HG03108 (cell line): ENCODE results near the gene MAP4K4.

ENCODE experiments used
- ATAC-seq: cut with Tn5 transposase; IDR thresholded peaks from one replicate; pipeline ENCODE4 v1.9.1; 2021; ENCODE audit warnings: moderate library complexity; ENCODE audit not compliant: unreplicated experiment

MAP4K4 gene

DNA sequence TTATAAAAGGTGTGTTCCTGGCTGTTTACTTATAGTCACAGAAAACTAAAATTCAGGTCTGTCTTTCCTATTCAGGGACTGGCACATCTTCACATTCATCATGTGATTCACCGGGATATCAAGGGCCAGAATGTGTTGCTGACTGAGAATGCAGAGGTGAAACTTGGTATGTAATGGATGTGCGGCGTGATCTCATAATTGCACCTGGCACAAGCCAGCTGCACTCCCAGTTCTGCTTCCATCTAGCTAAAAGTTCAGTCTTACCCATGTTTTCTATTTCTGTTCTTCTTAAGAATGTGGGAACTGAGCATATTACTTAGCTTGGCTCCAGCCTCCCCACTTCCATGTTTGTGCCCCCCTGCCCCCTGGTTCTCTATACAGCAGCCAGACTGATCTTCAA, 131.9 kb downstream of the MAP4K4 start:
- no peak for ATAC-seq

DNA sequence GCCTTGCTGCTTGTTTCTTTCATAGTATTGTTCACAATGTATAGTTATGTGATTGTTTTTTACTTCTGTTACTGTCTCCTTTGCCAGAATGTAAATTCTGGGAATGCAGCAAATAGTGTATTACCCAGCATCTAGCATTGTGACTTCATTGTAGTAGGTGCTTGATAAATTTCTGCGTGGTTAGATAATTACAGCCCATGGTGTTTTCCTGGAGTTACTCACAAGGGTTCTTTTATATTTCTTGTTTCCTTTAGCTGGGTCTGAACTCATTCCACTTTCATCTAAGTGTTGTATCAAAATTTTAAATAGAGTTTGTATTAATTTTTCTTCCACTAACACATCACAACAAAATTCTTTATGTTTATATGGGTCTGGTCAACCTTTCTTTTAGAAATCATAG, 132.6 kb downstream of the MAP4K4 start:
- ATAC-seq: no peak

DNA sequence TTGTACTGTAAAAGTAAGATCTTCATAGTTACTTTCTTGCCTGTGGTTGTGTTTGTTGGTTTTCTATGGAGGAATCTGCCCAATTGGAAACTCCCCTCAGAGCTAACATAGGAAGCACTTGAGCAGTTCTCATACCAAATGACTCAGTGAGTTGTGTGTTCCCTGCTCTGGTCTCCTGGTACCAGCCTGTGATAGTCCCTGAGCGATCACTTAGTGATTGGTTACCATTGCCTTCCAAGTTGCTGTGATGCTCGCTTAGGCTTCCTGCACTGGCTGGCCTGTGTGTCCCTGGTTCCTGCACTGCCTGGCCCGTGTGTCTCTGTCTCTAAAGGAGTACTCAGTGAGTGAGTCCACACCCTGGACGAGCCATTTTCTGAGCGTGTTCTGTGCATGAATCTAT, 133.0 kb downstream of the MAP4K4 start:
- ATAC-seq: no peak

DNA sequence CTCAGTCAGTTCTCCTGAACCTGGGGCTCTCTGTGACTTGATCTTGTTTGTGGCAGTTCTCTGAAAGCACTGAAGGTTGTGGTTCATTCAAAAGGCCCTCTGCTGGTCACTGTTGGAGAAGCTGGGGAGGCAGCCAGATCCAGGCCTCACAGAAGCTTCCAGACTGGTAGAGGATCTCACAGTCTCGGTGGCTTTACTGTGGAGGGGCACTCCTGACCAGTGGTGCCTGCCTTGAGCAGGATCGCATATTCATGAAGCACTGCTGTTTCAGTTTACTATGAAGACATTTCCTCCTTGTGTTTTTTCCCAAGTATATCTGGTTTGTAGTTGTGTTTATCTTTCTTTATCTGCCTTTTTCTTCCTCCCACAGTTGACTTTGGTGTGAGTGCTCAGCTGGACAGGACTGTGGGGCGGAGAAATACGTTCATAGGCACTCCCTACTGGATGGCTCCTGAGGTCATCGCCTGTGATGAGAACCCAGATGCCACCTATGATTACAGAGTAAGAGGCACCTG, 133.9 kb downstream of the MAP4K4 start:
- ATAC-seq: peak; percentile 71

DNA sequence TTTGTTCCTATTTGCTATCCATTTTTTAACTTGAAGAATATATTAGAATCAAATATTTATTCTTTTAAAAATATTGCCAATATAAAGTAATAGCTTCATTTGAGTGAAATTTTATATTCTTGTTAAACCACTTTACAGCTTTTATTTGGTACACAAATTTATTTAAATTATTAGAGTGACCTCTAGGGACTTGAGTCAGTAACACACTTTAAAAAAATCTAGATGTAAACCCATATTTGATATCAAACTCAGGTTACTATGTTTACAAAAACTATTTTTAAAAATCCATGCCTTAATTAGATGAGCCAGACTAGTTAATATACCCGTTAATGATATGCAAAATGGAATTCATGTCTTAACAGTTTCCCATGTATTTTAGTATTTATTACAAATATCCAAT, 134.6 kb downstream of the MAP4K4 start:
- ATAC-seq: no peak

DNA sequence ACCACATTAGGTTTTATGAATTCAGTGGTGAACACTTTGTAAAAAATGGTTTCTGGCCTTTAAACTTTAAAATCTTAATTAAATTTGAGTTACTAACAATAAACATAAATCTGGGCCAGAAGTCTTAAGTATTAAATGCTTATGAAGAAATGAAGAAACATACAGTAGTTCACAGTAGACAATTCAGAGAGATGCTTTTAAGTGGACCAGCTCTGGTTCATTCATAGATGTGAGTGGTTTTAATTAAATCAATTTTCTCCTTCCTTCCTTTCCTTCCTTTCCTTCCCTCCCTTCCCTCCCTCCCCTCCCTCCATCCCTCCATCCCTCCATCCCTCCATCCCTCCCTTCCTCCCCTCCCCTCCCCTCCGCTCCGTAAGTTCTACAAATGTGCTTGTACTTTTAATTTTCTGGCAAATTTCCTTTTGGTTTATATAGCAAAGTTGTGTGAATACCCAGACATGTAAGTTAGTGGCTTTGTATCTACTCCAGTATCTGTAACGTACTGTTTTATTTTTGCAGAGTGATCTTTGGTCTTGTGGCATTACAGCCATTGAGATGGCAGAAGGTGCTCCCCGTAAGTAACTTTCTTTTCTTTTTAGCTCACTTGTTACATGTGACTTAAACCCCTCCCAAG, 136.5 kb downstream of the MAP4K4 start:
- ATAC-seq: no peak

DNA sequence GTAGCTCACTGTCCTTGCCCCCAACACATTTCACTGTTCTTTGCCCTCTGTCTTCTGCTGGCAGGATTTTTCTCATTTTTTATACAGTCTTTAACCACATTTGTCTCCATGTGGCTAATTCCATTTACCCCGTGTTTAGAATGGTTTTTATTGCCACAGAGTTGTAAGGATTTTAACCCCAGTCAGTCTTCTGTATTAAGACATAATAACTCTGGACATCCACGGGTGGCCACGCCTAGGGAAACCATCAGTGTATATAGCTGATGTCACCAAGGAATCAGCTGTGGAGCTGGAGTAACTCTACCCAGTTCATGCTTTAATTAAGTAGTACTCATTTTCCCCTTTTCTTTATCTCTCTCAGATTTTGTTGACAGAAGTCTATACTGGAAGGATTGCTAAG, 139.8 kb downstream of the MAP4K4 start:
- no peak for ATAC-seq

DNA sequence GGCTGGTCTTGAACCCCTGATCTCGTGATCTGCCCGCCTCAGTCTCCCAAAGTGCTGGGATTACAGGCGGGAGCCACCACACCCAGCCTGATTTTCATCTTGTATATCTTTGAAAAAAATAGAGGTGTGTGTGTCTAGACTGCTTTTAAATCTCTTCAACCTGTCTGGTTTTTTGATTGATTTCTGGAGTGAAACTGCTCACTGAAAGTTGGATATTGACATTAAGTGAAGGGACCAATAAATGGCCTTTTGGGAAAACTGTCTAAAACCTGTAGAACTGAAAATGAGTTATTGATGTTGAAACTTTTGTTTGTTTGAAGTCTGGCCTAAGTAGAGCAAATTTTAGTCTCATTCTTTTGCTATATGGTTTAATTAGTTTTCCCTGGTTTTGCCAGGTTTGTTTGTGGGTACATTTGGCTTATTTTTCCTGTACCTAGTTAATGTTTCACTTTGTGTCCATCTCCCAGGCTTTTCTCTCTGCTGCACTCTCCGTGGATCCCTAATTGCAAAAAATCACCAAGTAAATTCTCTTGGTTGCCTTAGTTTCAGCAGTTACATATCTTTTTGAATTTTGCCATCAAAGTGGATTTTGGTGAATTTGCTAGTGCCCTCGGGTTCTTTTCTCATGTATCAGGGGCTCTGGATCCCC, 144.3 kb downstream of the MAP4K4 start:
- no peak for ATAC-seq

DNA sequence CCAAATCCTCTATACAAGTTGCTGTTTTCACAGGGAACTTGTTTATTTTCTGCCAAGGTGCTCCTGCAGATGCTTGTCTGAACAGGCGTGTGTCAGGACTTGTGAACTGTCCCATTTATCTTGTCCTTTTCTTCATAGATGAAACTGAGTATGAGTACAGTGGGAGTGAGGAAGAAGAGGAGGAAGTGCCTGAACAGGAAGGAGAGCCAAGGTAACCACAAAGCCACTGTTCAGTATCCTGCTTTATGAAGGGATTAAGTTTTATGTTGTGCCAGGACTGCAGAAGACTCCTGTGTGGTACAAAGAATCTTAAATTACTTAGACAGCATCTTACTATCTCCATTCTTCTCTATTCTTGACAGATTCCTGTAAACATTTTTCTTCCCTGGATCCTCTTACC, 145.0 kb downstream of the MAP4K4 start:
- ATAC-seq: no peak

DNA sequence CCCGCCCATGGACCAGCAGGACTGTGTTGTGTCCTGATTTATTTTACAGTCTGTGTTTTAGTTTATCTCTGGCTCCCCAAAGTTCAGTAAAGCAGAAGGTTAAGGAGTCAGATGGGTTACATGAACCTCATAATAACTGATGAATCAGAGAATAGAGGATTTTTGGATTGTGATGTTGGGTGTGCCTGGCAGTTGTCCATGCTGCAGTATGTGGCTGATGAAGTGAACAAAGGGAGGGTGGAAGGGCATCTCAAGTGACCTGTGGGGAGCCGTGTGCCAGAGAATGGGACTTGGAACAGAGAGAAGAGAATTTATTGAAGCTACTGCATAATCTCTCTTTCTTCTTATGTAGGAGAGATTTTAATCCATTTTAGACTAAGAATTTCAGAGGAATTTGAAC, 145.5 kb downstream of the MAP4K4 start:
- no peak for ATAC-seq

DNA sequence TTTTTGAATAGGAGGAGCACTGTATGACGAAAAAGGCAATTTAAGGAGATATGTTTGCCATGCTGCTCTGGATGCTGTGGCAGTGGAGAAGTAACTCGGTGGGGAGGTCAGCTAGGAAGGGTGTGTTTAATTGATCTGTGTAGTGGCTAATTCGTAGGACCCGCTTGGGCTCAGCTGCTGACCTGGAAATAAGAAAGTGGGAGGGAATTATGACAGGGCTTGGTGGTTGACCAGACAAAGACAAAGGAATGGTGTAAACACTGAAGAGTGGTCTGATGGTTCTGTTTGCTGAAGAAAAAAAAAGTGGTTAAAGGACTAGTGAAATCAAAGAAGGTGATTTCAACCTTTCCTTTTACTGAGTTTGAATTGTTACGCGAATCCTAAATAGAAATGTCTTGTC, 146.0 kb downstream of the MAP4K4 start:
- ATAC-seq: no peak

DNA sequence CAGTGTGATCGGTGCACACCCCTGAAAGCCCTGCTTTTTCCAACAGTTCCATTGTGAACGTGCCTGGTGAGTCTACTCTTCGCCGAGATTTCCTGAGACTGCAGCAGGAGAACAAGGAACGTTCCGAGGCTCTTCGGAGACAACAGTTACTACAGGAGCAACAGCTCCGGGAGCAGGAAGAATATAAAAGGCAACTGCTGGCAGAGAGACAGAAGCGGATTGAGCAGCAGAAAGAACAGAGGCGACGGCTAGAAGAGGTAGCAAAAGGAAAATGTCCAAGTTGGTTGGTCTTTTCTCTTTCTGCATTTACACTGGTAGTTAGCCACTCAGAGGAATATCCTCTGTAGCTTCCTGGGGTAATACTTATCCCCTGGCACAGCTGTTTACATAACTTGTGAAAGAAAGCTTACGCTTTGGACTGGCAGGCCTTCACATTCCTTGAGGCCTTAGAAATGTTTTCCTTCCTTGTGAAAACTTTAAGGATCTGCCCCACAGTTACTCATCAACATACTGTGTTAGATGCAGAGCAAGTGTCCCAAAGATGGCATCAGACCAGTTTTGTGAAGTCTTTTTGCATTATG, 146.6 kb downstream of the MAP4K4 start:
- no peak for ATAC-seq

DNA sequence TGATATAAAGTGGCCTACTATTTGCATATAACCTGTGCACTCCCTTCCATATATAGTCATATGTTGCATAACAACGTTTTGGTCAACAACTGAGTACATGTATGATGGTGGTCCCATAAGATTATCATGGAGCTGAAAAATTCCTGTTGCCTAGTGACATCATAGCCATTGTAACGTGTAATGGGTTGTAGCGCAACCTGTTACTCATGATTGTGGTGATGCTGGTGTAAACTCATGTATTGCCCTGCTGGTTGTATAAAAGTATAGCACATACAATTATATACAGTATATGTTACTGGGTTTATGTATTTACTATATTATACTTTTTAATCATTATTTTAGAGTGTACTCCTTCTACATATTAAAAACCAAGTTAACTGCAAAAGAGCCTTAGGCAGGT, 149.5 kb downstream of the MAP4K4 start:
- no peak for ATAC-seq

DNA sequence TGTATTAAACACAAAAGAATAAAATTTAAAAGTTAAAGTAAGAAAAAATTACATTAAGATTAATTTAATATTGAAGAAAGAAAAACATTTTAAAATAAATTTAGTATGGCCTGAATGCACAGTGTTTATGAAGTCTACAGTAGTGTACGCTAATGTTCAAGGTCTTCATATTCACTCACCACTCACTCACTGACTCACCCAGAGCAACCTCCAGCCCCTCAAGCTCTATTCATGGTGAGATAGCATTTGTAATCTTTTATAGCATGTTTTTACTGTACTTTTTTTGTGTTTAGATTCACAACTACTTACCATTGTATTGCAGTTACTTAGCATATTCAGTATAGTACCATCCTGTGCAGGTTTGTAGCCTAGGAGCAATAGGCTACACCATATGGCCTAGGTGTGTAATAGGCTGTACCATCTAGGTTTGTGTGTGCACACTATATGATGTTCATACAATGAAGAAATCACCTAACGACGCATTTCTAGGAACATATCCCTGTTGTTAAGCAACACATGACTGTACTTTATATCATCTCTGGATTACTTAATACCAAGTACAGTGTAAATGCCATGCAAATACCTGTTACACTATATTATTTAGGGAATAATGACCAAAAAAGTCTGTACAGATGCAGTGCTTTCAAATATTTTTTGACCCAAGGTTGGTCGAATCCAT, 150.3 kb downstream of the MAP4K4 start:
- no peak for ATAC-seq

DNA sequence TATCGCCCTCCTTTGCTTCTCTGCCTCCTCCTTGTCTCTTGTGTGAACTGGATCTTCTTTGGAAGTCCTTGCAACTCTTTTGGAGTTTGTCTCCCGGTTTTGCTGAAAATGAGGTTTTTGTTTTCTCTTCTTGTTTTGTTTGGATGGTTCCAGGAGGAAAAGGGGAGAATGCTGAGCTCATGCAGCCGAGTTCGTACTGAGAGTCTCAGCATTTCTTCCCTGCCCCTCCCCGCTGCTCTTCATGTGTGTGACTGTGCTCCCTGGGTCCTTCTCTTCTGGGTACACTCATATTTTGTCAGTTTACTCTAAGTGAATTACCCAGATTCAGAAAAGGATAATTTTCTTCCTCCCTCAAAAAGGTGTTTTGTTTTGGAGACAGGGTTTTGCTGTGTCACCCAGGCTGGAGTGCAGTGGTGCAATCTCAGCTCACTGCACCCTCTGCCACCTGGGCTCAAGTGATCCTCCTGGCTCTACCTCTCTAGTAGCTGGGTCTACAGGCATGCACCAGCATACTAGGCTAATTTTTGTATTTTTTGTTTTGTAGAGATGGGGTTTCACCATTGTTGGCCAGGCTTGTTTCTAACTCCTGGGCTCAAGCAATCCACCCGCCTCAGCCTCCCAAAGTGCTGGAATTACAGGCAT, 151.4 kb downstream of the MAP4K4 start:
- ATAC-seq: no peak

DNA sequence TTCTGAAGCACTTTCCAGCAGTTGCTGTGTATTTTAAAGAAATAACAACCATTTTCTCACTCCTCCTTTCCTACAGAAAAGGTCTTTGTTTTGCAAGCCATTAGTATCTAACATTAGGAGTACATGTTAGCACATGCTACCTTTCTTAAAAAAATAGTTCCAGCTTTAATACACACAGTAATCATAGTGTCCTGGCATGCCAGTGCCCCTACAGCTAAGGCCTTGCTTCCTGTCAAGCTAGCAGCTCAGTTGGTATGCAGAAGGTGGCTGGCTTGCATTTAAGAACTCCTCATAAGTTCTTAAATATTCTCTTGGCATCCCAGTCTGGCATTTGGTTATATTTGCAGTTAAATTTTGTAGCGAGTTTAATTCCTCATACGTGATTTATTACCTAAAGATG, 152.9 kb downstream of the MAP4K4 start:
- no peak for ATAC-seq

DNA sequence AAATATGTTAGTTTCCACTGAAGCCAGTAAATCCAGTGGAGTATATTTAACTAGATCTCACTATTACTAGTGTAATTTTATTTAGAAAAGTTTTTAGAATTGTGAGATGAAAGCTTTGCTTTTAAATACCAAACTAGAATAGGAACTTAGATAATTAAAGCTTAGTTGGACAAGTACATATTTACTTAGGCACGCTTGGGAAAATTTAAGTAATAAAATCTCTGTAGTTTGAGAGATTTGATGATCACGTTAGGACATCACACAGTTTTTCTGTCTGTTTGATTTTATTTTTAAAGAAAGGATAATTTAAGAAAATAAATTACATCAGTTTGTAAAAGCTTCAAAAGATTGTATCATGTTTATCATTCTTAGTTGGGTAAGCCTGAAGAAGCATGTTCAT, 153.5 kb downstream of the MAP4K4 start:
- ATAC-seq: no peak

DNA sequence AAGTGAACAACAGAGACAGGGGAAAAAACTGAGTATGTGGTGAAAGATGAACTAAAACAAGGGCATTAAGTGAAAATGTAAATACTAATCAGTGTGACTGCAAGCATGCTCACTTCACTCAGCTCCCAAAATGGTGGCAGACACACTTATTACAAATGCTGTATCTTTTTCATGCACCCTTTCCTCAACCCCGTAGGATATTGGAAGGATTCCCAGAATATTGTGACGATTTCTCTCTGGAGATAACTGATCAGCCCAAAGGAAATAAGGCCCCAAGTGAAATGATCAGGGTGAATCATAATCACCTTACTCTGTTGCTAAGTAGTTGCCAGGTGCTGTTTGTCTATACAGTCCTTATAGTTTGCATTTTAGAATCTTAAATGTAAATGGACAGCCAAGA, 155.3 kb downstream of the MAP4K4 start:
- ATAC-seq: no peak

DNA sequence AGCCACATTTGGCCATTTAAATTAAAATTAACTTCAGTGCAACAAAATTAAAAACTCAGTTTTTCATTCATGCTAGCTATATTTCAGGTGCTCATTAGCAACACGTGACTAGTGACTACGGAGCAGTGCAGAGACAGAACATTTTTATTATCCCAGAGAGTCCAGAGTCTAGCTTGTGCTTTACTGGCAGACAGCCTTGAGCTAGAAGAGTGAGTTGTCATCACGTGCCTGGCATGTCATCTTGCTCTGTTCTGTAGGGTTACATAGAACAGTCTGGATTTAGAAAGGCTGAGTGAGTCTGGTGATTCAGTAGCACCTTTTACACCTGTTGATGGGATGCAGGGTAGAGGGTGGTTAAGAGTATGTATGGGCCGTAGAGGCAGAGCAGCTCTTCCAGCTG, 157.4 kb downstream of the MAP4K4 start:
- no peak for ATAC-seq

DNA sequence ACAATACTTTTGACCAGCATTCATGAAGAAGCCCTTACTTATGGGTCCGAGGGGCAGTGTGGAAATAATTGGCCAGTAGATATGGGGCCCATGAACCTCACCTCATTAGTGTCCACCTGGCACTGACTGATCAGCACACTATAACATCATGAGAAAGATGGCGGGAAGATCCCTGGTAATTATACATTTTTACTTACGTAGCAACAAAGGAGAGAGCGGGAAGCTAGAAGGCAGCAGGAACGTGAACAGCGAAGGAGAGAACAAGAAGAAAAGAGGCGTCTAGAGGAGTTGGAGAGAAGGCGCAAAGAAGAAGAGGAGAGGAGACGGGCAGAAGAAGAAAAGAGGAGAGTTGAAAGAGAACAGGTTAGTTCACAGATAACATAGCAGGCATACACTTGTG, 158.3 kb downstream of the MAP4K4 start:
- ATAC-seq: no peak

DNA sequence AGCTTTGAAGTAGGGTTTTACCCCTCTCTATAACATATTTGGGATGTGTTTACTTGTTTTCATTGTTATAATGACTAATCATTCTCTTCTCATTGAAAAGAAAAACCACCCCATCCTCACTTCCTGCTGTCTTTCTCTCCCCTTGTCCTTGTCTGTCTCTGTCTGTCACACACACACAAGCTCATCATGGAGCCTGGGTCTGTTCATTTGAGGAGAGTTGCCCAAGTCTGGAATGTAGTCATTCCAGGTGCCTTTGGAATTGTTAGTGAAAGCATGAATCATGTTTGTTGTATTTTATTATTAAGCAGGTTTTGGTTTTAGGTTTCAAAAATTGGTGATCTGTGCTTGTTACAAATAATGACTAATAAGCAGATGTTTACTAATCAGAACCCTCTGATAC, 160.7 kb downstream of the MAP4K4 start:
- no peak for ATAC-seq
